ENCODE measurements around the gene POLR3A.
"Not testable (repeated sequence)": the region's sequence is repeated elsewhere in the genome, so short reads cannot be mapped to it uniquely, and the experiment has no call there.

Gene POLR3A

GRCh38 chr10:78019264-78019663, 10.1 kb downstream of the POLR3A start:
- DNase-seq (ENCODE audit: low read depth), result no peak

DNA sequence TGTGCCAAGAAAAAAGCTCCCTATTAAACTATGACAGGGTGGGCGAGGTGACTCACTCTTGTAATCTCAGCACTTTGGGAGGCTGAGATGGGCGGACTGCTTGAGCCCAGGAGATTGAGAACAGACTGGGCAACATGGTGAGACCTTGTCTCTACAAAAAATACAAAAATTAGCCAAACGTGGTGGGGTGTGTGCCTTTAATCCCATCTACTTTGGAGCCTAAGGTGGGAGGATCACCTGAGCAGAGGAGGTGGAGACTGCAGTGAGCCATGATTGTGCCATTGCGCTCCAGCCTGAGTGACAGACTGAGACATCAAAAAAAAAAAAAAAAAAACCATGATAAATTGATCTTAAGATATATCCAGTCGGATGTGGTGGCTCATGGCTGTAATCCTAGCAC, 11.5 kb downstream of the POLR3A start:
- DNase-seq (ENCODE audit: low read depth), result no peak

DNA sequence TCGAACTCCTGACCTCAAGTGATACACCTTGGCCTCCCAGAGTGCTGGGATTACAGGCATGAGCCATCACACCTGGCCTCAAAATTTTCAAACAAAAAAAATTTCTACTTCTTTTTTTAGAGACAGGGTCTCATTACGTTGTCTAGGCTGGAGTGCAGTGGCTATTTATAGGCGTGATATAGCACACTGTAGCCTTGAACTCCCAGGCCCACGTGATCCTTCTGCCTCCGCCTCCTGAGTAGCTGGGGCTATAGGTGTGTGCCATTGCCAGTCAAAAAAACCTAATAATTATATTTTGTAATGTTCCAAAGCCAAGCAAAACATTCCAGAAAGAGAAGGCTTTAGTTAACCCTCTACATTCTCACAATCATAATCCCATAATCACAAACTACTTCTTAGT, 13.8 kb downstream of the POLR3A start:
- DNase-seq (ENCODE audit: low read depth), result no peak

DNA sequence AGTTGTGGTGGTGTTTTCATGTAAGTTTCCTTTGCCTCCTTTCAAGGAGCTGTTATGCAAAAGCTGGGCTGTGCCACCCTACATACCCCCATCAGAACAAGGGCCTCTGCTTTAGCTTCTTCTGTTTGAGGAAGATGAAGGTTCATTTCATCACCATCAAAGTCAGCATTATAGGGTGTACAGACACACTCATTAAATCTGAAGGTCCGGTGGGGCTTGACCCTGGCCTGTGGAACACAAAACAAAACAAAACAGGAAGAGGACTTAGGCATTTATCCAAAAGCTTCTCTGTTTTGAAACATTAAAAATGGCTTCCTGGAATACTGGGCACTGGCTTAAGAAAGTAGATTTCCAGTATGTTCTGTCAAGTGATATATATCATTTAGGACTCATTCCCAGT, 15.8 kb downstream of the POLR3A start:
- DNase-seq (ENCODE audit: low read depth), result no peak

DNA sequence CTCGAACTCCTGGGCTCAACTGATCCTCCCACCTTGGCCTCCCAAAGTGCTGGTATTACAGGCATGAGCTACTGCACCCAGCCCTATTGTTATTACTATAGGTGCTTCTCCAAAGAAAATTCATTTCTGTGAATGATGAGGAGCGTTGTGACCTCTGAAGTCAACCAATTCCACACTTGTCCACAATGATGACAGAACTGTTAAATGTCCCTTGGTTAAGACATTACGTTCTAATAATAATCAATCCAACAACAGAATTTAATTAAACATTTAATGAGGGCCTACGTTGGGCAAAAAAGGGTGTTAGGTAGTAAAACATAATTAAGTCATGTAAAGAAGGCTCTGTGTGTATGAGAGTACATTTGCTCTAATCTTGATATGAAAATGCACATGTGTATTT, 18.2 kb downstream of the POLR3A start:
- DNase-seq (ENCODE audit: low read depth), result no peak

GRCh38 chr10:78010278-78010677, 19.0 kb downstream of the POLR3A start:
- DNase-seq (ENCODE audit: low read depth), result no peak

GRCh38 chr10:78009662-78010061, 19.7 kb downstream of the POLR3A start:
- no peak for DNase-seq (ENCODE audit: low read depth)

GRCh38 chr10:78007172-78007571, 22.1 kb downstream of the POLR3A start:
- no peak for DNase-seq (ENCODE audit: low read depth)

DNA sequence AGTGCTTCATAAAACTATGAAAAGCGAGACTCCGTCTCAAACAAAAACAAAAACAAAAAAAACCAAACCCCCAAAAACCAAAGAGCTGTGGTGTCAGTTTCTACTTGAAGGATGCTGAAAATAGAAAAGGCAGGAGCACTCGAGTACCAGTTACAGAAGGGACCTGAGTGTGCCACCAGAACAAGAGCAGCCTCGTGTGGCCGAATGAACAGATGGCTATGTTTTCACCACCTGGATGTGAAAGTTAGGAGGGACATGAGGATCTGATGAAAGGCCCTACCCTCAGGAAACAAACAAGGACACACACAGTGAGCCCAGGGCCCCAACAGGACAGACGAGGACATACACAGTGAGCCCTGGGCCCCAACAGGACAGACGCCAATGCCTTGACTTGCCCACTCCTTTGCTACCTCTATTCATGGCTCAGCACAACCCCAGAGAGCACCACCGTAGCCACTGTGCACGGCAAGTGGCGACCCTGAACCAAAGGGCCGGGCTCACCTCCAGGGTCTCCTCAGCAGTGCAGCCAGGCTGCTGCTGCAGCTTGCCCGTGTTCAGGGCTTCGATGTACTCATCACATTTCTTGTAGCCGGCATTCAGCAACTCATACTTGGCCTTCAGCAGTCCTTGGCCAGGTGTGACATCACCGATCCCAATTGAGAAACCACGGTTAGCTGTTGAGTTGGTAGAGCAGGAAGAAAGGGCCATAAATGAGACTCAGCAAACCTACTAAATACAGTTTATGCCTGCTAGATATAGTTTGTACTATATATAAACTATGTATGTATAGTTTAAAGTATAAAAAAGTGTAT, 24.9 kb downstream of the POLR3A start:
- no peak for DNase-seq (ENCODE audit: low read depth)

DNA sequence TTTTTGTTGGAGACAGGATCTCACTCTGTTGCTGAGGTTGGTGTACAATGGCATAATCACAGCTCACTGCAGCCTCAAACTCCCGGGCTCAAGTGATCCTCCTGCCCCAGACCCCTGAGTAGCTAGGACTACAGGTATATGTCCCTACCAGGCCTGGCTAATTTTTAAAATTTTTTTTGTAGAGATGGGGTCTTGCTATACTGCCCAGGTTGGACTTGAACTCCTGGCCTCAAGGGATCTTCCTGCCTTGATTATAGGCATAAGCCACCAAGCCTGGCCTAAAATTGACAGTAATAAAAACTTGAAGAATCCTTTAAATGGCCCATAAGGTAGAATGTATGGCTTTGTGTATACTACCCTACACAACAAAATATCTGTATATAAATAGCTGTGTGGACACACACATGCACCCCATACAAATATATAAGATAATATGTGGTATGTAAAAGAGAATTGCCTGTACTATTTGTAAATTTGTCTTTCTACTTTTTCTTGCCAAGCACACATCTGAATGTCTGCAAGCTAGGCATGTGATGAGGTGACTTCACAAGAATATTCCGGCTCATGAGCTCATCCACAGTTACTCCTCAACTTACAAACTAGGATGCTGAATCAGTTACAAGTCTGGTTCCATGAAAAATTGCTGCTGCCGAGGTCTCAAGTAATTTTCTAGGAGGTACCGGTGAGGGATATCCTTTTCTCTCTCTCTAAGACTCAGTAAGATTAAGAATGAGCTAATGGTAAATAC, 26.6 kb downstream of the POLR3A start:
- no peak for DNase-seq (ENCODE audit: low read depth)

- DNase-seq (ENCODE audit: low read depth), result no peak
These were observed 28.3 kb downstream of the POLR3A start for GRCh38 chr10:78000956-78001472.

DNA sequence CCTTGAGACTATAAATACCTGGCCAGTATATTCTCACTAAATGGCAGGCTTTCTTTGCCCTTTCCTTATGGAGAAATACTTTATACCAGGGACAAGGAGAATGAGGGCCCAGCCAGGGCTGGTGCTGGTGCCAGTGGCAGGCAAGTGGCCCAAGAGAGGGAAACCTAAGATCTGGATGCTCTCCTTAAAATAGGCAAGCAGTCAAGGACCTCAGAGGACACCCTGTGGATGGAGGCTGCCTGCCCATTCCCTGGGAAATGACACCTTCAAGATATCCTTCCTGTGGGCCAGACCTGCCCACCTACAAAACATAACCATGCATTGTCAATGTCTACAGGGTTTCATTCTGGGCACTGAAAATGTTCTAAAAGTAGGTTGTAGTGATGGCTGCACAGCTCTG, 29.1 kb downstream of the POLR3A start:
- no peak for DNase-seq (ENCODE audit: low read depth)

GRCh38 chr10:77998780-77999179, 30.5 kb downstream of the POLR3A start:
- DNase-seq (ENCODE audit: low read depth), result not testable (repeated sequence)

GRCh38 chr10:77993620-77994019, 35.7 kb downstream of the POLR3A start:
- DNase-seq (ENCODE audit: low read depth), result no peak

DNA sequence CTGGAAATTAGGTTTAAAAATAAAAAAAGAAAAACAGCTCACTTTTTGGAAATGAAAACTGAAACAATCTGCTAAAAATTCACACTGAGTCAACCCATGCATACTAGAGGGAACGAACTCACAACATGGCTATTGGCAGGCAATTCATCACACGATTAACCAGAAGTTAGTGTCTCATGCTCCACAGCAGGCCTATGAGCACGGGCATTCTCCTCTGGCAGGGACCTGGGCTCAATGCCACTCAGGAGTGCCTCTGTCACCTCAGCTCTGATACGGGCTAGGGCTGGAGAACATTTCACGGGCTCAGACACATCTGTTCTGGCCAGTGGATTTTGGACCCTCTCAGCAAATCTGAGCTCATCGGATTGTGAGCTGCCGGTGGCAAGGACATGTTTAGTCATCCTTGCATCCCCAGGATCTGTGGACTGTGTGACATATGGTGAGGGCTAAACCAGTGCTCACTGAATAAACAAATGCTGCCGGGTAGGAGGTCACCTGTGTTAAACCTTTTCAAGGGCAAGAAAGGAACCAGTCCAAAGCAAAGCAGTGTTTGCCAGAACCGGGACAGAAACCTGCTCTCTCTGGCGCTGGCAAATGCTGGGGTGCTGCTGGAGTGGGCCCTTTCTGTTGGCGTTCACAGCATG, 40.1 kb downstream of the POLR3A start:
- DNase-seq (ENCODE audit: low read depth), result no peak

DNA sequence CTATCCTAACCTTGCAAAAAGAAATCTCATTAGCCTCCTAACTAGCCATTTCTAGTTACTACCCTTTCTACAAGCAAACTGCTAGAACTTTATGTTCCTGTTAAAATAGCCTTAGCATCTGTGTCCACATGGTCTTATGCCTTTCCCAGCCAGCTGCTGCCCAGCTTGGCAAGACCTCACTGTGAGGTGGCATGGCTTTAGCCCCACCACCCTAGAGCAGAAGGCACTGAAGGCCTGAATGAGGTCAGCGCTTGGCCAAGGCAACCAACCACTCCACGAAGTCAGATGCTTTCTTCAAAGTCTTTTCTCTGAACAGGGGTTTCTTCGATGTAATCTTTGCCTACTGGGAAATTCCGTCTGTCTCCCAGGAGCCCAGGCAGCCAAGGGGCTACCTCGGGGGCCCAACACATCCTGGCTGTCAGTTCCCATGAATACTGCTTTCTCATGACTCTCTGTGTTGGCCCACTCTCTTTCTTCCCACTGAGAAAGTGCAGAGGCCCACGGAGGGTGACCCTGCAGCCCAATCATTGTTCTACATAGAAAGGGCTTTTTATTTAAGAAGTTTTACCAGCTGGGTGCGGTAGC, 41.6 kb downstream of the POLR3A start:
- no peak for DNase-seq (ENCODE audit: low read depth)

GRCh38 chr10:77984986-77985385, 44.3 kb downstream of the POLR3A start:
- no peak for DNase-seq (ENCODE audit: low read depth)

GRCh38 chr10:77983384-77984341, 45.7 kb downstream of the POLR3A start:
- DNase-seq (ENCODE audit: low read depth), result no peak

- no peak for DNase-seq (ENCODE audit: low read depth)
These were observed 48.0 kb downstream of the POLR3A start for GRCh38 chr10:77981281-77981680.

DNA sequence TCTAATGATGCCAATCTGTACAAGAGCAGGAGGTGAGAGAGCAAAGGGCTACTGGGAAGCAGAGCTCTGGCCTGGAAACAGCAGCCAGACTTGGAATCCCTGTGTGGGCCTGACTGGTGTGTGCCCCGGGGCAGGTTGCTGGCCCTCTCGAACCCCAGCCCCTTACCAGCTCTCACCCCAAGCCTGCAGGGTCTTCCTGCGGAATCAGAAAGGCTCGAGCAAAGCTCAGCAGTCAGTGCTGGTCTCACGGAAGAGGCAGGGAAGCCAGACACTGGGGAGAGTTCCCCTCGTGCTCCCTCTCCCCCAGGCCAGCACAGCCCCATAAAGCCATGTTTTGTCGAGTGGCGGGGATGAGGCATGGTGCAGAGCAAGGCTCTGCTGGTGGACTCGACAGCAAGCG, 50.1 kb downstream of the POLR3A start:
- DNase-seq (ENCODE audit: low read depth), result no peak

- no peak for DNase-seq (ENCODE audit: low read depth)
These were observed 51.0 kb downstream of the POLR3A start for GRCh38 chr10:77978360-77978759.
